ENCODE data around the gene CCND3.

GRCh38 chr6:41895300-41896233 lies 46.0 kb downstream of the CCND3 start, which contains the start of gene USP49:
- no peak for TF ChIP-seq EZH2 (IDR thresholded peaks at IDR 0.05; ENCODE audit: borderline replicate concordance, low read depth, low read length, poor library complexity, severe bottlenecking)
- TF ChIP-seq CTCF (conservative IDR thresholded peaks at IDR 0.05; ENCODE audit: low read depth, low read length), result no peak

All from A673 (cell line).